Fibroblast of mammary gland (primary cell): ENCODE measurements around the gene ZFP62.

Source experiments
- DNase-seq: peaks from one replicate; pipeline ENCODE4 v3.0.0-alpha.2; 2010; ENCODE audit warnings: low read depth
- H3K4me3 ChIP-seq: 2 replicates; pipeline ENCODE4 v1.5.1; 2011; ENCODE audit warnings: low read depth, mild to moderate bottlenecking, low read length, moderate library complexity; ENCODE audit not compliant: control insufficient read depth
- CTCF ChIP-seq: conservative IDR thresholded peaks from 2 replicates; pipeline ENCODE4 v1.5.1; 2011; ENCODE audit warnings: low read depth, low read length, inconsistent platforms; ENCODE audit not compliant: control insufficient read depth, insufficient read depth

Gene ZFP62

GRCh38 chr5:180866985-180867384 is 5.9 kb upstream of the ZFP62 start:
- no peak for DNase-seq
- no peak for TF ChIP-seq CTCF
- no peak overlapping the region for H3K4me3 ChIP-seq

- H3K4me3 ChIP-seq = no peak overlapping the region
- TF ChIP-seq CTCF = no peak
- DNase-seq = peak; percentile 14
Observed at GRCh38 chr5:180865981-180866695, 5.1 kb upstream of the ZFP62 start.

- no peak overlapping the region for H3K4me3 ChIP-seq
- DNase-seq = no peak
- TF ChIP-seq CTCF = no peak
Observed at GRCh38 chr5:180862645-180863044, 1.6 kb upstream of the ZFP62 start.

- peak; percentile 21 for TF ChIP-seq CTCF
- peak; percentile 44 for DNase-seq
Observed at GRCh38 chr5:180860273-180860886, 696 bp downstream of the ZFP62 start.

GRCh38 chr5:180858586-180858985 is 2.5 kb downstream of the ZFP62 start:
- DNase-seq = no peak
- H3K4me3 ChIP-seq = no peak overlapping the region
- TF ChIP-seq CTCF = no peak

More at GRCh38 chr5:180860273-180860886, 696 bp downstream of the ZFP62 start:
- H3K4me3 ChIP-seq = peak overlapping the region; percentile 93

GRCh38 chr5:180853848-180854176 is 7.3 kb downstream of the ZFP62 start:
- no peak overlapping the region for H3K4me3 ChIP-seq
- no peak for DNase-seq
- TF ChIP-seq CTCF = no peak
